Measurements from ENCODE around the gene SGSH. TPM values are rescaled to one million over a fixed set of nuclear protein-coding genes. Genes with fewer than 3 reads are reported as not detected.

Gene SGSH
- total RNA-seq, 4 donors from 2014 or later = 3.2 to 11.7 (median 6.1) TPM

DNA sequence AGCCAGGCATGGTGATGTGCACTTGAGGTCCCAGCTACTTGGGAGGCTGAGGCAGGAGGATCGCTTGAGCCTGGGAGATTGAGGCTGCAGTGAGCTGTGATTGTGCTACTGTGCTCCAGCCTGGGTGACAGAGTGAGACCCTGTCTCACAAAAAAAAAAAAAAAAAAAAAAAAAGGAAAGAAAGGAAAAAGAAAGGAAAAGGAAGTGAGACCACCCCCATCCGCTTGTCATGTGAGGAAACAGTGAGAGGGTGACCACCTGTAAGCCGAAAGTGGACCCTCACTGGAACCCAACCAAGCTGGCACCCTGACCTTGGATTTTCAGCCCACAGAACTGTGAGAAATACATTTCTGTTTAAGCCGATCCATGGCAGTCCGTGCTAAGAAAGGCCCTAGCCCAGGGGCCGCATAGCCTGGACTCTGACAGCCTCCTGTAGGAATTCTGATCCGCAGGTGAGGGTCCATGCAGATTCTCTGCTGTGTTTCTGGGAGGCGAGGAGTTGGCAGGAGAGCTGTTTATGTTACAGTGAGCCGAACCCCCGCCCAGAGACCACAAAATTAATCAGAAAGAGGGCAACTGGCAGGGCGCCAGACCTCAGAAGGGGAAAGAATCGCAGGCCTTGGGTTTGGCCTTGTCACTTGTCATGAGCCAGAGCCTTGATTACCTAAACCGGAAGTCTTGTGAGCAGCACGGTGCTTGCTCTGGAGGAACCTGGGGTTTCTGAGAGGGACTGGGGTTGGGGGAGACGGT lies 945 bp downstream of the SGSH start:
- intact Hi-C loops (cut with DNase I; ENCODE audit: low total_unique reads) = loop anchor here (2.0 kb wide), 2 partner anchors 44 to 72 kb away; partner anchors contain the start of gene EIF4A3
- Histone ChIP-seq H3K27ac (peak overlapping the region; percentile 82 to 85 (median 84)), H3K27me3 (no peaks in the 10 kb centered on the region), H3K4me1 (peaks cover 17 to 18% of the 10 kb centered on the region in 2 donors), H3K36me3 (peaks cover 0 to 20% of the 10 kb centered on the region in 2 donors), H3K4me3 (peak overlapping the region; percentile 69 to 90 (median 78)), H3K9me3 (no peaks in the 10 kb centered on the region)
- TF ChIP-seq, protein P1, sequence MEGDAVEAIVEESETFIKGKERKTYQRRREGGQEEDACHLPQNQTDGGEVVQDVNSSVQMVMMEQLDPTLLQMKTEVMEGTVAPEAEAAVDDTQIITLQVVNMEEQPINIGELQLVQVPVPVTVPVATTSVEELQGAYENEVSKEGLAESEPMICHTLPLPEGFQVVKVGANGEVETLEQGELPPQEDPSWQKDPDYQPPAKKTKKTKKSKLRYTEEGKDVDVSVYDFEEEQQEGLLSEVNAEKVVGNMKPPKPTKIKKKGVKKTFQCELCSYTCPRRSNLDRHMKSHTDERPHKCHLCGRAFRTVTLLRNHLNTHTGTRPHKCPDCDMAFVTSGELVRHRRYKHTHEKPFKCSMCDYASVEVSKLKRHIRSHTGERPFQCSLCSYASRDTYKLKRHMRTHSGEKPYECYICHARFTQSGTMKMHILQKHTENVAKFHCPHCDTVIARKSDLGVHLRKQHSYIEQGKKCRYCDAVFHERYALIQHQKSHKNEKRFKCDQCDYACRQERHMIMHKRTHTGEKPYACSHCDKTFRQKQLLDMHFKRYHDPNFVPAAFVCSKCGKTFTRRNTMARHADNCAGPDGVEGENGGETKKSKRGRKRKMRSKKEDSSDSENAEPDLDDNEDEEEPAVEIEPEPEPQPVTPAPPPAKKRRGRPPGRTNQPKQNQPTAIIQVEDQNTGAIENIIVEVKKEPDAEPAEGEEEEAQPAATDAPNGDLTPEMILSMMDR (IDR thresholded peaks at IDR 0.05 in 4 of 5, conservative IDR thresholded peaks at IDR 0.05 in 1 of 5) = no peak
- TF ChIP-seq POLR2A (IDR thresholded peaks at IDR 0.05) = no peak
- peak; percentile 54 to 63 for ATAC-seq
- peak; percentile 61 for DNase-seq
- in situ Hi-C loops (cut with MboI; ENCODE audit: low sequenced_read_pairs in 4 of 4) = no loop called here

DNA sequence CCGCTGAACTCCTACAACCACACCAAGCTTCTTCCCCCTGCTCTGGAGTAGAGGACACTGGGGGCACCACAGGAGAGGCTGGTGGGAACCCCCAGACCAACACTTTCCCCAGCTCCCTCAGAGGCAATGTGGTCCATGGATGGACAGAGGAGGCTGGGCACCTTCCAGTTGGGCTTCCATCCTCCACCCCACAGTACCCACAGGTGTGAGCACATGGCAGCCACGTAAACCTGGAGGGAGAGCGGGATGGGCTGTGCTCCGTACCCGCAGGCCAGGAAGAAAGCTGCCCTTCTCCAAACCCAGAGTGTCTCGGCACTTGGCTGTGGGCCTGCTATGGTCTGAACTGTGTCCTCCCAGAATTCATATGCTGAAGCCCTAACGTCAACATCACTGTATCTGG lies 1.7 kb downstream of the SGSH start:
- ATAC-seq = no peak
- Histone ChIP-seq H3K27ac (no peak overlapping the region), H3K4me3 (no peak overlapping the region), H3K27me3 (no peaks in the 10 kb centered on the region), H3K4me1 (peaks cover 10 to 11% of the 10 kb centered on the region in 2 donors), H3K36me3 (peaks cover 0 to 20% of the 10 kb centered on the region in 2 donors), H3K9me3 (no peaks in the 10 kb centered on the region)
- intact Hi-C loops (cut with DNase I; ENCODE audit: low total_unique reads) (loop anchor here (2.0 kb wide), 2 partner anchors 44 to 72 kb away; partner anchors contain the start of gene EIF4A3), in situ Hi-C loops (cut with MboI; ENCODE audit: low sequenced_read_pairs in 4 of 4) (no loop called here)
- TF ChIP-seq, protein P1 (IDR thresholded peaks at IDR 0.05 in 4 of 5, conservative IDR thresholded peaks at IDR 0.05 in 1 of 5) = no peak
- no peak for TF ChIP-seq POLR2A (IDR thresholded peaks at IDR 0.05)
- DNase-seq = no peak

DNA sequence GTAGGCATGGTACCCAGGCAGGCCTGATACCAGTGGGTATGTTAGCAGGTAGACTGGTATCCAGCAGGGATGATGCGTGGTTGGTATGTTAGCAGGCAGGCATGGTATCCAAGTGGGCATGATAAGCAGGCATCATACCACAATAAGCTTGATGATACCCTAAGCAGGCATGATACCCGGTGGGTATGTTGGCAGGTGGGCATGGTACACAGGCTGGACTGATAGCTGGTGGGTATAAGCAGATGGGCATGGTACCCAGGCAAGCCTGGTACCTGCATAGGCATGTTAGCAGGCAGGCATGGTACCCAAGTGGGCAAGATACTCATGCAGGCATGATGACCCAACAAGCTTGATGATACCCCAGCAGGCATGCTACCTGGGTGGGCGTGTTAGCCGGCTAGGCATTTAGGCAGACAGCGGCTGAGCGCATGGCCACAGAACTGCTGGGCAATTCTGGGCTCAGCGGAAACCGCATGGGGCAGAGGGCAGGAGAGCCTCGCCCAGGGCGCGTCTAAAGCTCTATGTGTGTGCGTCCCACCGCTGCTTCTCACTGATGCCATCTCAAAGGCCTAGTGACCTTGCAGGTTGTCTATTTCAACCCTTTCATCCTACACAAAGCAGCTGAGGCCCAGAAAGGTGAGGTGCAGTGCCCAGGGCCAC lies 2.3 kb downstream of the SGSH start:
- no peak overlapping the region for H3K27ac ChIP-seq
- intact Hi-C loops (cut with DNase I; ENCODE audit: low total_unique reads) (loop anchor here (2.0 kb wide), 2 partner anchors 45 to 71 kb away; partner anchors contain the start of gene EIF4A3), in situ Hi-C loops (cut with MboI; ENCODE audit: low sequenced_read_pairs in 4 of 4) (no loop called here)
- H3K9me3 ChIP-seq = no peaks in the 10 kb centered on the region
- H3K4me1 ChIP-seq = peaks cover 10% of the 10 kb centered on the region in 2 donors
- no peaks in the 10 kb centered on the region for H3K27me3 ChIP-seq
- H3K4me3 ChIP-seq = no peak overlapping the region
- DNase-seq (no peak), ATAC-seq (no peak)
- H3K36me3 ChIP-seq = peaks cover 0 to 20% of the 10 kb centered on the region in 2 donors
- no peak for TF ChIP-seq POLR2A (IDR thresholded peaks at IDR 0.05)
- TF ChIP-seq, protein P1 (IDR thresholded peaks at IDR 0.05 in 4 of 5, conservative IDR thresholded peaks at IDR 0.05 in 1 of 5) = no peak

DNA sequence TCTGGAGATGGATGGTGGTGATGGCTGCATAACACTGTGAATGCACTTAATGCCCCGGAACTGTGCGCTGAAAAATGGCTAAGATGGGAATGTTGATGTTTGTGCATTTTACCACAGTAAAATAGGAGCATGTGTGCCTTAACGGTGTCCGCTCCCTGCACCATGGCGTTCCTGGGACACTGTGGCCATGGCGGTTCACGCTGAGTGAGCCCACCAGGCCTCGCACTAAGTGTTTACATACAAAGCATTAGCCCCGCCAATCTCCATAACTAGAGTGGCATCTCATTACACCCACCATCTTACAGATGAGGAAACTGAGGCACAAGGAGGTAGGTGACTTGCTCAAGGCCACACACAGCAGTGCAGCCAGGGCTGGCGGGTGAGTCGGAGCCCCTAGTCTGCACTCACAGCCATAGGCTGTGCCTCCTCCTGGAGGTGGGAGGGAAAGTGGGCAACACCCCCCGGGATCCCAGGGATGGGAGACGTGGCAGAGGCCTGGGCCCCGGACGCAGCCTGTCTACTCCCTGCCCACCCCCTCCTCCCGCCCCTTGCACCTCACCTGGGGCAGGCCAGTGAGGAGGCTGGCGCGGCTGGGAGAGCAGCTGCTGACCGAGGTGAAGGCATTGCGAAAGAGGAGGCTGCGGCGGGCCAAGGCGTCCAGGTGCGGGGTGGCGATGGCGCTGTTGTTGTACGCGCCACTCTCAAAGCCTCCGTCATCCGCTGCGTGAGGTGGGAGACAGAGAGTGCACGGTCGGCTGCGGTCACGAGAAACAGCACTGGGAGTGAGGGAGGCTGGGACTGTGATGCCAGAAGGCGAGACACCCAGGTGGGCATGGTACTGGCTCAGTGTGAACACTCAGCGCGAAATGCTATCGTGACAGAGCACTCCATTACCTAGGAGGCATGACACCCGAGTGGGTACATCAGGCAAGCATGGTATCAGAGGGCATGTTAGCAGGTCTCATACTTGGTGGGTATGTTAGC lies 3.4 kb downstream of the SGSH start:
- Histone ChIP-seq H3K4me3 (no peak overlapping the region), H3K9me3 (no peaks in the 10 kb centered on the region), H3K36me3 (peaks cover 0 to 24% of the 10 kb centered on the region in 2 donors), H3K4me1 (peaks cover 10% of the 10 kb centered on the region in 2 donors), H3K27ac (no peak overlapping the region), H3K27me3 (no peaks in the 10 kb centered on the region)
- in situ Hi-C loops (cut with MboI; ENCODE audit: low sequenced_read_pairs in 4 of 4) = no loop called here
- DNase-seq (no peak), ATAC-seq (no peak)
- TF ChIP-seq, protein P1 (IDR thresholded peaks at IDR 0.05 in 4 of 5, conservative IDR thresholded peaks at IDR 0.05 in 1 of 5) = no peak
- no peak for TF ChIP-seq POLR2A (IDR thresholded peaks at IDR 0.05)
- intact Hi-C loops (cut with DNase I; ENCODE audit: low total_unique reads) = no loop called here
